Epithelial cell of esophagus (primary cell): Measurements from ENCODE around the gene DTX3.
"Not testable (repeated sequence)": the region's sequence is repeated elsewhere in the genome, so short reads cannot be mapped to it uniquely, and the experiment has no call there.

ENCODE experiments used
- DNase-seq: peaks from one replicate; pipeline ENCODE4 v3.0.0; 2010; ENCODE audit warnings: low read depth
- H3K4me3 ChIP-seq: 2 replicates; pipeline ENCODE4 v1.5.1; 2011; ENCODE audit warnings: mild to moderate bottlenecking, low read length, control low read depth
- TF ChIP-seq, protein P1 (sequence below): IDR thresholded peaks from 2 replicates; pipeline ENCODE4 v1.5.1; 2011; ENCODE audit warnings: low read depth, mild to moderate bottlenecking, low read length, control low read depth, inconsistent platforms; ENCODE audit not compliant: insufficient read depth; ENCODE audit errors: missing control alignments

Gene DTX3

GRCh38 chr12:57655541-57656240, 51.1 kb downstream of the DTX3 start:
- no peak overlapping the region for H3K4me3 ChIP-seq
- TF ChIP-seq, protein P1, sequence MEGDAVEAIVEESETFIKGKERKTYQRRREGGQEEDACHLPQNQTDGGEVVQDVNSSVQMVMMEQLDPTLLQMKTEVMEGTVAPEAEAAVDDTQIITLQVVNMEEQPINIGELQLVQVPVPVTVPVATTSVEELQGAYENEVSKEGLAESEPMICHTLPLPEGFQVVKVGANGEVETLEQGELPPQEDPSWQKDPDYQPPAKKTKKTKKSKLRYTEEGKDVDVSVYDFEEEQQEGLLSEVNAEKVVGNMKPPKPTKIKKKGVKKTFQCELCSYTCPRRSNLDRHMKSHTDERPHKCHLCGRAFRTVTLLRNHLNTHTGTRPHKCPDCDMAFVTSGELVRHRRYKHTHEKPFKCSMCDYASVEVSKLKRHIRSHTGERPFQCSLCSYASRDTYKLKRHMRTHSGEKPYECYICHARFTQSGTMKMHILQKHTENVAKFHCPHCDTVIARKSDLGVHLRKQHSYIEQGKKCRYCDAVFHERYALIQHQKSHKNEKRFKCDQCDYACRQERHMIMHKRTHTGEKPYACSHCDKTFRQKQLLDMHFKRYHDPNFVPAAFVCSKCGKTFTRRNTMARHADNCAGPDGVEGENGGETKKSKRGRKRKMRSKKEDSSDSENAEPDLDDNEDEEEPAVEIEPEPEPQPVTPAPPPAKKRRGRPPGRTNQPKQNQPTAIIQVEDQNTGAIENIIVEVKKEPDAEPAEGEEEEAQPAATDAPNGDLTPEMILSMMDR, result no peak
- no peak for DNase-seq

GRCh38 chr12:57656408-57656807, 51.8 kb downstream of the DTX3 start:
- H3K4me3 ChIP-seq, DNase-seq: not testable (repeated sequence)

DNA sequence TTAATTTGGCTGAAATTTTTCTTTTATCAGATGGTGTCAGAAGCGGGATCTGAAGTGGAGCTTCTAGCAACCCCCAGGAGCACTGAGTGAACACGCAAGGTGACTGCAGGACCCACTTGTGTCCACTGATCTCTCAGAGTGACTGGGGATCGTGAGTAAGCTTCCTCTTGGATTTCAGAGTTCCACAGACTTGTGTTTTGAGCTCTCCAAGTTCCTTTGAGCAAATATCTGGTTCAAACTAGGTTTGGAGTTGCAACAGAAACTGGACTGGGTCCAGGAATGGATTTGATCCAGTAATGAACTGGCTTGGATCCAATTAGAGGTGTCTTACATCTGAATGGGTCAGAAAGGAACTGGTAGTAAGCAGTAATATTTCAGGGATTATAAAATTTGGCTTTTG, 53.1 kb downstream of the DTX3 start:
- TF ChIP-seq, protein P1, result no peak
- DNase-seq, result peak; percentile 63
- no peak overlapping the region for H3K4me3 ChIP-seq

DNA sequence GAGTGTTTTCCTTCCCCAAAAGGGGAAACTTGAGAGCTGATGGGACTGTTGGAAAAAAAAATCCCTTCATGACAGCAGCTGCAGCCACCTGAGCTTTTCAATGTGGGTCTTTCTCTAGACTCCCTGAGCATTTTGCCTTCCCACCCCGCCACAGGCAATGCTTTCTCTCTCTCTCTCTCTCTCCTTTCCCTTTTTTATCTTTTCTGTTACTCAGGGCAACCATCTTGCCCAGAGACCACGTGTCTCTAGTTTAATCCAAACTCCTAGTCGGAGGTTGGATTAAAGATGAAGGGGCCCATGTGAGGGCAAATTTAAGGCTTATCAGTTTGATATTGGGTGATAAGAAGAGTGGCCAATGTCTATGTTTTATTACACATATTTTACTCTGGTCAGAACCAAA, 54.3 kb downstream of the DTX3 start:
- no peak for DNase-seq

More for the DNA sequence above, 54.3 kb downstream of the DTX3 start:
- H3K4me3 ChIP-seq, result no peak overlapping the region
- TF ChIP-seq, protein P1, result no peak
